Sciatic nerve (tissue), 2 donors: ENCODE measurements around the gene SPATA6. TPM values are rescaled to one million over a fixed set of nuclear protein-coding genes. Genes with fewer than 3 reads are reported as not detected.
A peak's percentile ranks its signal among the peaks of the same experiment; 100 is the strongest.
"Not testable (repeated sequence)": the region's sequence is repeated elsewhere in the genome, so short reads cannot be mapped to it uniquely, and the experiment has no call there.

Experiments used
- ATAC-seq: fragments of 200-7000 bp; cut with Tn5 transposase; one replicate; pipeline ENCODE4 v1.9.1; 2020; ENCODE audit warnings: mild to moderate bottlenecking, moderate library complexity
- DNase-seq: peaks from one replicate; pipeline ENCODE4 v3.0.0-alpha.2; 2020; ENCODE audit warnings: low spot score
- intact Hi-C: fragments of 100-400 bp; cut with DNase I; formaldehyde crosslinking; loops from one replicate; pipeline ENCODE4 v1.14.2; 2022
- total RNA-seq: library from RNA; stranded (reverse); fragmentation: NEBNext Ultra II Directional; extraction: Animal tissue kit (Norgen Biotek cat#: 25700); gene quantifications from one replicate; pipeline ENCODE4 v1.2.1, GENCODE V29; 2021
- donor health status: DM: no; HTN: no; CAD: no.
- donor health status: DM: no; HTN: no; CAD: no.

The SPATA6 gene
- total RNA-seq, 1 donor from 2014 or later, result 70.3 TPM

DNA sequence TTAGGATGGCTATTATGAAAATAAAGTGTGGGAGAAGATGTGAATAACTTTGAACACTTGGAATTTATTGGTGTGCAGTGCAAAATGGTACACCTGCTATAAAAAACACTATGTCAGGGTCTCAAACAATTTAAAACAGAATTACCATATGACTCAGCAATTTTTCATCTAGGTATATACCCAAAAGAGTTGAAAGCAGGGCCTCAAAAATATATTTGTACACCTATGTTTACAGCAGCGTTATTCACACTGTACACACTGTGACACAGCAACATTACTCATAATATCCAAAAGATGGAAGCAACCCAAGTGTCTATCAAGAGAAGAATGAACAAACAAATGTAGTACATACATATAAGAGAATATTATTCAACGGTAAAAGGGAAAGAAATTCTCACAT, 75.8 kb downstream of the SPATA6 start:
- ATAC-seq (no peak), DNase-seq (no peak)
- intact Hi-C loops, result no loop called here

- DNase-seq, result no peak
- intact Hi-C loops, result no loop called here
- no peak for ATAC-seq
These were observed 80.1 kb downstream of the SPATA6 start for GRCh38 chr1:48391926-48392325.

- intact Hi-C loops, result no loop called here
- DNase-seq (no peak), ATAC-seq (no peak)
These were observed 84.6 kb downstream of the SPATA6 start for GRCh38 chr1:48387409-48387808.

GRCh38 chr1:48374785-48375184, 97.2 kb downstream of the SPATA6 start:
- DNase-seq (no peak), ATAC-seq (no peak)
- intact Hi-C loops, result no loop called here

GRCh38 chr1:48371598-48371997, 100.4 kb downstream of the SPATA6 start:
- DNase-seq (no peak), ATAC-seq (no peak)
- intact Hi-C loops, result no loop called here

DNA sequence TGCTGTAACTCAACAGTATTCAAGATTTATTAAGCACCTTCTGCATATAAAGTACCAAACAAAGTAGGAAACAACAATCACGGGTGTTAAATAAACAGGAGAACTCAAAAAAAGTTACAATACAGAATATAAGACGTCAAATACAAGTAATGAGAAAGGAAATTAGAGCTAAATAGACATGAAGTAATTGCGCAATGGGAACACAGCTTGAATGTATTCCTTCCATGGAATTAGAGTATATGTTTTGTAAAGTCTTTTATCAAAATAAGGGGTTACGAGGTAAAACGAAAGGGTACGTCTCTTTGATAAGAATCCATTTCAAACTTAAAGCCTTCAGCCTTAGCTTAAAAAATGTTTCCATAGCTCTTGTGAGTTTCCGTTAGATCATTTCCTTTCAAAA, 109.1 kb downstream of the SPATA6 start:
- ATAC-seq (no peak), DNase-seq (no peak)
- intact Hi-C loops, result no loop called here

DNA sequence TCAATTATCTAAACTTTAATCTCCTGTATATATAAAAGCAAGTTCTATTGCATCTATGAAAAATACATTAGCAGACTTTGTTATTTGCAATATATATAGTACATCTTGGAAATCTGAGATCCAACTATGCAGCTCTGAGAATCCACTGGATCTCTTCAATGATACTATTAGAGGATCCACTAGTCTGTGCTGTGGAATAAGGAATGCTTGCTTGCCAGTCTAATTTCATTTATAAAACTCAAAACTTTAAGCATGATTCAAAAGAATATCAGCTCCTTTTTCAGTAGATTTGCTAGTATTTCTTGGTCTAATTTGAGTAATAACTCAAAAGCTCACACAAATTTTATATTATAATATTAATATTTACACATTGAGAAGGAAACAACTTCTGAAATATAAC, 115.1 kb downstream of the SPATA6 start:
- peak; percentile 50 for ATAC-seq
- intact Hi-C loops, result no loop called here

GRCh38 chr1:48344373-48344772, 127.6 kb downstream of the SPATA6 start:
- ATAC-seq (no peak), DNase-seq (no peak)
- intact Hi-C loops, result no loop called here

More for the DNA sequence above, 115.1 kb downstream of the SPATA6 start:
- DNase-seq, result no peak

DNA sequence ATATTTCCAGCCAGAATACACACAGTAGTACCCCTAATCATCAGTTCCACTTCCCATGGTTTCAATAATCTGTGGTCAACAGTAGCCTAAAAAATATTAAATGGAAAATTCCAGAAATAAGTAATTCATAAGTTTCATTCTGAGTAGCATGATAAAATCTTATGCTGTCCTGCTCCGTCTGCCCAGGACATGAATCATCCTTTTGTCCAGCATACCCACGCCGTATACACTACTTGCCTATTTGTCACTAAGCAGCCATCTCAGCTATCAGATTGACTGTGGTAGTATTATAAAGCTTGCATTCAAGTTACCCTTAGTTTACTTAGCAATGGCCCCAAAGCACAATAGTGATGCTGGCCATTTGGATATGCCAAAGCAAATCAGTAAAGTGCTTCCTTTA, 130.8 kb downstream of the SPATA6 start:
- intact Hi-C loops, result no loop called here
- DNase-seq (no peak), ATAC-seq (no peak)

DNA sequence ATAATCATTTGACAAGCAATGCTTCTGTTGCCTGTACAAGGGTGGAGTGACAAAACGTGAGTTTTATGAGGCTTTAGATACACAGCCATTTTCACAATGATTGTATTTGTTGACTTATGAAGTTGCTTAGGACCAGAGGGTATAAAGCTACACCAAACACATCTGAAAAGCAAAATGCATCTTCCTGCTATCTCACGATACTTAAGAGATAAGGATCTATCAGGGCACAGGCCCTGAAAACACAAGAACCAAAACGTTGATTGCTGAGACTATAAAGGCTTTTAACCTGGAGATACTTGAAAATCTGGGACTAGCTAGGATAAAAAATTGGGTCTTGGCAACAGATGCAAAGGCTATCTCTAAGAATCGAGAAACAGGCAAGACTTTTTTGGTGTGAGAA, 133.7 kb downstream of the SPATA6 start:
- intact Hi-C loops, result no loop called here
- DNase-seq, result no peak
- no peak for ATAC-seq

GRCh38 chr1:48333316-48333715, 138.7 kb downstream of the SPATA6 start:
- ATAC-seq, result no peak
- no peak for DNase-seq
- intact Hi-C loops, result no loop called here

DNA sequence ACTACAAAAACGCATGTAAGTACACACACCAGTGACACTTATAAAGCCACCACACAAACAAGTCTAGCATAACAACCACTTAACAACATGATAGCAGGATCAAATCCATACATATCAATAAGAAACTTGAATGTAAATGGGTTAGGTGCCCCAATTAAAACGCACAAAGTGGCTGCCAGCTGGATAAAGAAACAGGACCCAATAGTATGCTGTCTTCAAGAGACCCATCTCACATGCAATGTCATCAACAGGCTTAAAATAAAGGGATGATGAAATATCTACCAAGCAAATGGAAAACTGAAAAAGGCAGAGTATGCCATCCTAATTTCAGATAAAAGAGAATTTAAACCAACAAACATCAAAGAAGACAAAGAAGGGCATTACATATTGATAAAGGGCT, 139.9 kb downstream of the SPATA6 start:
- intact Hi-C loops, result no loop called here
- ATAC-seq (no peak), DNase-seq (no peak)

DNA sequence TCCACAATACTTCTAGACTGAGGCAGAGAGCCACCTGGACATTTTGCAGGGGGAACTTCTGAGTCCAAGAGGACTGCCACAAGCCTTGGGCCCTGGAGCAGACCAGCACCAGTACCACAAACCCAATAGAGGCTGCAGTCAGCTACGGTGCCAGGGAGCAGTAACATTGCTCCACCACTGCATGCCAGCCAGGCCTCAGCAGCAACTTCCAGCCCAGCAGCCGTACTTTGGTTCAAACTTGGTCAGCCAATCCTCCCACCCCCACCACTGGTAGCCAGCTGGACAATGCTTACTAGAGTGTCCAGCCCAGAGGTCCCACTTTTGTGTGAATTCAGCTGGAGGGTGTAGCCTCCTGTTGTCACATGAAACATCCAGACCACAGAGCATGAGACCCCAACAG, 142.1 kb downstream of the SPATA6 start:
- ATAC-seq (no peak), DNase-seq (no peak)
- intact Hi-C loops, result no loop called here

GRCh38 chr1:48329486-48329885, 142.5 kb downstream of the SPATA6 start:
- no peak for DNase-seq
- intact Hi-C loops, result no loop called here
- ATAC-seq, result no peak

- ATAC-seq, DNase-seq, intact Hi-C loops: not testable (repeated sequence)
These were observed 160.2 kb downstream of the SPATA6 start for GRCh38 chr1:48311829-48312228.

DNA sequence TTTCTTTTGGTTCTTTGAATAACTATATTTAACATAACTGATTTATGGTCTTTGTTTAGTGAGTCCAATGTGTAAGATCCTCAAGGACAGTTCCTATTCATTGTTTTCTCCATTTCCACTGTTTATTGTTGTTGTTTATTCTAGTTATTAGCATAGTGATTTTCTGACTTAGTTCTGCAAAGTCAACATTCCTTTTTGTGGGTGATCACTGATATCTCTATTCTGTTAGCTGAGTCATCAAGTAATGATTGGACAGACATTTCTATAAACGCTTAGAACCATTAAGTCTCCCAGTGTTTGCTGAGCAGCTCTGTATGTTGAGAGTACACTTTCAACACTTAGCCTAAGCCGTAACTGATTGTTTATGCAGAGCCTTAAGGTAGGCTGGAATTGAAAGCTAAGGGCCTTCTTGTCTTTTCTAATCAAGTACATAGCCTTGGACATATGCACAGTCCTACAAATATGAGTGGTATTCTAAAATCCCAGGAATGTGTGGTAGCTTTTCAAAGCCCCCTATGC, 162.4 kb downstream of the SPATA6 start:
- no peak for ATAC-seq
- DNase-seq, result no peak
- intact Hi-C loops, result no loop called here

GRCh38 chr1:48302652-48303051, 169.4 kb downstream of the SPATA6 start:
- intact Hi-C loops, result no loop called here
- DNase-seq (no peak), ATAC-seq (no peak)

- ATAC-seq (no peak), DNase-seq (no peak)
- intact Hi-C loops, result no loop called here
These were observed 177.3 kb downstream of the SPATA6 start for GRCh38 chr1:48294656-48295055.

- ATAC-seq, intact Hi-C loops, DNase-seq: not testable (repeated sequence)
These were observed 177.9 kb downstream of the SPATA6 start for GRCh38 chr1:48294094-48294493.

DNA sequence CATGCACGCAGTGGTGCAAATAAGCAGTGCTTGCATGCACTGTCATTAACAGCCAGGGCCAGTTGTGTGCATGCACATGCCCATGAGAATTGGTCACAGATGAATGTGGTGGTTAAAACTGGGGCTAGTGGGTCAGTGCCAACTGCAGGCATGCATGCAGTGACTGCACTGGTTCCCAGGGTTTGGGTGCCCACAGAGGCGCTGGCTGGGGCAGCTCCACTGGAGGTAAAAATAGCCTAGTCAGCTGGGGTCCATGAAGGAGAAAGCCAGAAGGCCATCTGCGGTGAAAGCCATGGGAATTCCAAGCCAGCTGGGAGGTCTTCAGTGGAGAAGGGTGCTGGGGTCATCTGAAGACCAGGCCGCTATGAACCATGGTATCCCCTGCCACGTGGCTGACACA, 179.3 kb downstream of the SPATA6 start:
- ATAC-seq, result no peak
- no peak for DNase-seq
- intact Hi-C loops, result no loop called here

GRCh38 chr1:48291421-48291820, 180.6 kb downstream of the SPATA6 start:
- intact Hi-C loops, result no loop called here
- DNase-seq (no peak), ATAC-seq (no peak)

DNA sequence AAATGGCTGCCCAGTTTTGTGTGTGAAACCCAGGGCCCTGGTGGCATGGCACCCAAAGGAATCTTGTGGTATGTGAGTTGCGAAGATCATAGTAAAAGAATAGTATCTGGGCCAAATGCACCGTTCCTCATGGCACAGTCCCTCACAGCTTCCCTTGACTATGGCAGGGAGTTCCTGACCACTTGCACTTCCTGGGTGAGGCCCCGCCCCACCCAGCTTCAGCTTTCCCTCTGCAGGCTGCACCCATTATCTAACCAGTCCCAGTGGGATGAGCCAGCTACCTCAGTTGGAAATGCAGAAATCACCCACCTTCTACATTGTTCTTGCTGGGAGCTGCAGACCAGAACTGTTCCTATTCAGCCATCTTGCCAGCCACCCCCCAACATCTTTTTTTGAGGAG, 186.5 kb downstream of the SPATA6 start:
- ATAC-seq (no peak), DNase-seq (no peak)
- intact Hi-C loops, result no loop called here
